MM.1S (cell line): Measurements from ENCODE around the gene MAP4.

Experiments used
- CTCF ChIP-seq: fragments of 300-600 bp; sonication (generic); IDR thresholded peaks from 2 replicates; pipeline ENCODE4 v1.5.1; 2016; ENCODE audit warnings: antibody characterized with exemption, low read length, mixed read lengths
- EZH2 ChIP-seq: fragments of 300-600 bp; sonication (generic); optimal IDR thresholded peaks from 2 replicates; pipeline ENCODE3; 2017; ENCODE audit warnings: low read depth, mild to moderate bottlenecking, antibody characterized with exemption, low read length, mixed read lengths

GRCh38 chr3:47890126-47890827 is 125.9 kb downstream of the MAP4 start:
- TF ChIP-seq CTCF, result no peak
- no peak for TF ChIP-seq EZH2
